AG10803 (cell line): Measurements from ENCODE around the gene KIAA0040.
A peak's percentile ranks its signal among the peaks of the same experiment; 100 is the strongest.

Source experiments
- DNase-seq: peaks from one replicate; pipeline ENCODE4 v3.0.0; 2010; ENCODE audit warnings: low read depth
- H3K4me3 ChIP-seq: 2 replicates; pipeline ENCODE4 v1.5.1; 2011; ENCODE audit warnings: mild to moderate bottlenecking, low read length, control low read depth
- TF ChIP-seq, protein P1 (sequence below): conservative IDR thresholded peaks from 2 replicates; pipeline ENCODE4 v1.5.1; 2011; ENCODE audit warnings: mild to moderate bottlenecking, low read length, control low read depth, inconsistent platforms

The KIAA0040 gene

DNA sequence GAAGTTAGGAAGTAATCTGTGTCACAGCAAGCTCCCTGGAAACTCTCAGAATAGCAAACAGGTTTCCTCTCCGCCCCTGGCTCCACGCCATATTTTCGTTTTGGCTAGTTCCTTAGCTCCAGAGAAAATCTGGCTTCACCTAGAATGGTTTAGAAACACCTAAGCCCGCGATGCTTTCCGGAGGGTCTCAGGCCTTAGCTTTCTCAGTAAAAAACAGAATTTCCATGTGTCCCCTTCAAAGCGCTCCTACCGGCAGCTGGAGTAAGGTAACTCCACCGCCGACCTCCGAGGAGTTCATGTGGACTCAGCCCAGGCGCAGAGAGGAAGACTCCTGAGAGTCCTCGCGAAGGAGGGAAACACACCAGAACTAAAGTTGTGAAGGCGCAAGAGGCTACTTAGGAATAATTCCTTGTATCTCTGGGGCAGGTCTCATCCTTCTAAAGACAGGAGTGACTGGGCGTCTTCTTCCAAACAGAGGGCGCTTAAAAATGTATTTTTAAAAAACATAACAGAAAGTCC, 406 bp downstream of the KIAA0040 start:
- DNase-seq = no peak
- H3K4me3 ChIP-seq = peak overlapping the region; percentile 64
- TF ChIP-seq, protein P1, sequence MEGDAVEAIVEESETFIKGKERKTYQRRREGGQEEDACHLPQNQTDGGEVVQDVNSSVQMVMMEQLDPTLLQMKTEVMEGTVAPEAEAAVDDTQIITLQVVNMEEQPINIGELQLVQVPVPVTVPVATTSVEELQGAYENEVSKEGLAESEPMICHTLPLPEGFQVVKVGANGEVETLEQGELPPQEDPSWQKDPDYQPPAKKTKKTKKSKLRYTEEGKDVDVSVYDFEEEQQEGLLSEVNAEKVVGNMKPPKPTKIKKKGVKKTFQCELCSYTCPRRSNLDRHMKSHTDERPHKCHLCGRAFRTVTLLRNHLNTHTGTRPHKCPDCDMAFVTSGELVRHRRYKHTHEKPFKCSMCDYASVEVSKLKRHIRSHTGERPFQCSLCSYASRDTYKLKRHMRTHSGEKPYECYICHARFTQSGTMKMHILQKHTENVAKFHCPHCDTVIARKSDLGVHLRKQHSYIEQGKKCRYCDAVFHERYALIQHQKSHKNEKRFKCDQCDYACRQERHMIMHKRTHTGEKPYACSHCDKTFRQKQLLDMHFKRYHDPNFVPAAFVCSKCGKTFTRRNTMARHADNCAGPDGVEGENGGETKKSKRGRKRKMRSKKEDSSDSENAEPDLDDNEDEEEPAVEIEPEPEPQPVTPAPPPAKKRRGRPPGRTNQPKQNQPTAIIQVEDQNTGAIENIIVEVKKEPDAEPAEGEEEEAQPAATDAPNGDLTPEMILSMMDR = no peak

DNA sequence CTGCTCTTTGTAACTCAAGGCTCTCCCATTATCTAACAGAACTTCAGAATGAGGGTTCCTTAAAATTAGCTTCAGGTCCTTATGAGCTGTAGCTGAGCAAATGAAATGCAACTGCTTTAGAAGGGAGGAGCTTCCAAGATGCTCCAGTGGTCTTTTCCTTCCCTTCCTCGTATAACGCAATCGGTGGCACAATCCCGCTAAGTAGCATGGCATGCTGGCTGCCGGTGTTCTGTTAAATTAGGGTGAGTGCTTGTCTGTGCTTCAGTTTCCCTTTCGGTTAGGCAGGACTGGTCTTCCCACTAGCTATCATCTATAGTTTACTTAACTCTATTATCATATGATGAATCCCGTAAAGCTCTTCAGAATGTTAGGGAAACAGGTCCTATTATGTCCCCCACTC, 917 bp downstream of the KIAA0040 start:
- H3K4me3 ChIP-seq = peak overlapping the region; percentile 64
- TF ChIP-seq, protein P1 = no peak
- peak; percentile 13 for DNase-seq

DNA sequence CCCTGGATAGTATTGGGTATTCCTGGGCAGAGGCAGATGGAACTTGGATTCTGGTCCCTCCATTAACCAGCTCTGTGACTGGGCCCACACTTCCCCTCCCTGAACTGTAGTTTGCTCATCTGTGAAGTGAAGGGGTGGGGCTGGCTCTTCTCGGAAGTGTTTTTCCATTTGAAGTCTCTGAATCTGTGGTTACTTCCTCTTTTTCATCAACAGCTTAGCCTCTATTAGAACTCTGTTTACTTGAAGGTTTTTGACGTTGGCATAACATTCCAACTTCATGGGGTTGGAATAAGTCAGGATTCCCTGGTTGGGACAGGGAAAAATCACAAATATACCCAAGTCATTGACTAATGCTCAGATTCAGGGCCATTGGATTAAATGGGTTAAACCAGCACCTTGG, 3.6 kb downstream of the KIAA0040 start:
- TF ChIP-seq, protein P1 = no peak
- no peak overlapping the region for H3K4me3 ChIP-seq
- no peak for DNase-seq

DNA sequence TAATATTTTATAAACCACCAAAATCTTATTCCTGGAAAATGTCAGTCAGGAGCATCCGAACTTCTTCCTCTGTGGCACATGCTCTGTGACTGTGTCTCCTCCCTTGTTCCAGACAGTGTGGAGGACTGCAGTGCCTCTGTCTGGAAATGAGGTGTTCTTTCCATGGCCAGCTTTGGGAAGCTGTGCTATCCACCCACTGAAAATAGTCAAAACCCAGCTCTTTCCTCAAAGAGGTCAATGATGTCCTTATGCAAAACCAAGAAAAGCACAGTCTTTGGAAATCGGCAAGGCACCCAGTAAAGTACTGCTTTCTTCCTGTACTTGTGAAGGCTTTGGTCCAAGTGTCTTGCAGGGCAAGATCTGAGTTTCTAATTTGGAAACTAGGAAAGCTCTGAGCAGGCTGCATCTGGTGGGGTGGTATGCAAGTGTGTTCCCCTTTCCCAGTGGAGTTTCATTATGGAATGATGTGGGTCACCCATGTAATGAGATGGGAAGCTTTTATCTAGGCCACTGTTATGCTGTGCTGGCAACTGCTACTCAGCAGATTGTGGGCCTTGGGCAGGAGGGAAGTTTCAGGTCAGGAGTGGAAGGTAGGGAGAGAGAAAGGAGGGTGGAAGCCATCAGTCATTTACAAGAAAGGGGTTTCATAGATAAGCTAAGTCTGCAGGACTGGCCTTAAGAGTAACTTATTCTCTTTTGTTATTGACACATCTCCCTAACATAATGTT, 6.0 kb downstream of the KIAA0040 start:
- no peak for DNase-seq
- H3K4me3 ChIP-seq = no peak overlapping the region
- TF ChIP-seq, protein P1 = no peak

DNA sequence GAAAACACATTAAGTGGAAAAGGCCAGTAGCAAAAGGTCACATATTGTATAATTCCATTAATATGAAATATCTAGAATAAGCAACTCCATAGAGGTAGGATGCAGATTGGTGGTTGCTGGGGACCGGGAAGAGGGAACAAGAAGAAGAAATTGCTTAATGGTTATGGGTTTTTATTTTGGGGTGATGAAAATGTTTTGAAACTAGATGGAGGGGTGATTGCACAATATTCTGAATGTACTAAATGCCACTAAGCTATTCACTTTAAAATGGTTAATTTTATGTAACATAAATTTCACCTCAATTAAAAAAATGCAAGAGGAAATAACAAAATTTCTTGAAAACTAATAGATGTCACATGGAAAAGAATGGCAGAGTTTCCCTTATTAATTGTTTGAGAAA, 6.7 kb downstream of the KIAA0040 start:
- no peak for DNase-seq
- TF ChIP-seq, protein P1 = no peak
- H3K4me3 ChIP-seq = no peak overlapping the region

DNA sequence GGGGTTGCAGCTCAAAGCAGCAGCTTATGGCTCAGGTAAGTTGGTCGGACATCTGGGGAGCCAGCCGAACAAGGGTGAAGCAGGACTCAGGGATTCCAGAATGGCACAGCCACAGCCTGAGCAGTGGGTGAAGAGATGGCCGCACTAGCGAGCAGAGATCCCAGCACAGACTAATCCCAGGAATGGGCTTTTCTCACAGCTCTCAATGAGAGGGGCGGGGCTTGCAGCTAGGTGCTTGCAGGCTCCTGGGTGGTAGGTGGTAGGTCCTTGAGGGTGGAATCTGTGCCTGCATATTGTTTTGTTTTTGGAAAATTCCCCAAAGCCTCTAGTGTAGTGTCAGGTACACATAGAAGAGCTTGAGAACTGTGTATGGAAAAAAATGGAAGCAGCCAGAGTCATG, 9.0 kb downstream of the KIAA0040 start:
- TF ChIP-seq, protein P1 = no peak
- H3K4me3 ChIP-seq = no peak overlapping the region
- DNase-seq = no peak

DNA sequence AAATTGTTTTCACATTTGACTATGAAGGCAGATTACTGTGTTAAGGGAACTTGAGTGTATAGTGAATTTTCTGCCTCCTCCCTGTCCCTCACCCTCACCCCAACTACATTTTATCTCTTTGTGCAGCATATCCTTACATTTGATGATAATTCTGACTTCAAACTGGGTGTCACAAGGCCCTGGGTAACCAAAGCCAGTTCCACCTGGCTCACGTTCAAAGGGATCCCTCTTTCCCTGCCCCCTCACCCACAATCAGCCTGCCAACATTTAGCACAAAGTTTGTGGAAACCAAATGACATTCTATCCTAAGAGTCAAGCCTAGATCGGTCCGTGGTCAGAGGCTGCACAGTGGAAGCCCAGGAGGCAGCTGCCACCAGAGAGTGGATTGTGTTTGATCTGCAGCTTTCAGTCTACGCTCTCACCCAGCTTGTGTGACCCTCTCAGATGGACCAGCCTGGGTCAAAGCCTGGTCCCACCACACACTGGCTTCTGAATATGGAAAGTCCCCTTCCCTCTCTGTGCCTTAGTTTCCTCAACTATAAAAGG, 10.3 kb downstream of the KIAA0040 start:
- TF ChIP-seq, protein P1 = no peak
- no peak overlapping the region for H3K4me3 ChIP-seq
- DNase-seq = no peak
